NCI-H146 treated with DMSO at 0.1 percent for 48 hours (cell line): ENCODE results near the gene TBCK.
"Not testable (repeated sequence)": the region's sequence is repeated elsewhere in the genome, so short reads cannot be mapped to it uniquely, and the experiment has no call there.

Experiments used
- DNase-seq: peaks from one replicate; lab custom pipeline; 2025; ENCODE audit not compliant: unreplicated experiment; lab: John Stamatoyannopoulos, UW

TBCK gene

GRCh38 chr4:106321814-106322213 is 5.8 kb upstream of the TBCK start:
- not testable (repeated sequence) for DNase-seq

- DNase-seq = not testable (repeated sequence)
Observed at GRCh38 chr4:106321168-106321567, 5.2 kb upstream of the TBCK start.

GRCh38 chr4:106320235-106320634 is 4.2 kb upstream of the TBCK start:
- DNase-seq = no peak

- no peak for DNase-seq
Observed at GRCh38 chr4:106318511-106318910, 2.5 kb upstream of the TBCK start.

- no peak for DNase-seq
Observed at GRCh38 chr4:106317815-106318214, 1.8 kb upstream of the TBCK start.

- peak; percentile 18 for DNase-seq
Observed at GRCh38 chr4:106316773-106317409, 882 bp upstream of the TBCK start.

GRCh38 chr4:106315476-106315967 is 487 bp downstream of the TBCK start:
- DNase-seq = peak; percentile 58

- DNase-seq = peak; percentile 19
Observed at GRCh38 chr4:106314960-106315359, 1.0 kb downstream of the TBCK start.

GRCh38 chr4:106312997-106313522 is 2.9 kb downstream of the TBCK start:
- no peak for DNase-seq

- no peak for DNase-seq
Observed at GRCh38 chr4:106312377-106312776, 3.6 kb downstream of the TBCK start.

- DNase-seq = no peak
Observed at GRCh38 chr4:106306561-106306960, 9.4 kb downstream of the TBCK start.

GRCh38 chr4:106305435-106306055 is 10.5 kb downstream of the TBCK start:
- no peak for DNase-seq

GRCh38 chr4:106304632-106305031 is 11.4 kb downstream of the TBCK start:
- DNase-seq = no peak

- DNase-seq = no peak
Observed at GRCh38 chr4:106303548-106304281, 12.3 kb downstream of the TBCK start.

GRCh38 chr4:106302062-106302438 is 14.0 kb downstream of the TBCK start:
- DNase-seq = no peak

- no peak for DNase-seq
Observed at GRCh38 chr4:106301393-106302061, 14.5 kb downstream of the TBCK start.

GRCh38 chr4:106299977-106300376 is 16.0 kb downstream of the TBCK start:
- no peak for DNase-seq

GRCh38 chr4:106297245-106298035 is 18.6 kb downstream of the TBCK start:
- no peak for DNase-seq

- DNase-seq = no peak
Observed at GRCh38 chr4:106294062-106294461, 21.9 kb downstream of the TBCK start.

GRCh38 chr4:106291678-106292077 is 24.3 kb downstream of the TBCK start:
- DNase-seq = no peak

- DNase-seq = no peak
Observed at GRCh38 chr4:106289737-106290136, 26.3 kb downstream of the TBCK start.
